ENCODE data around the gene SH2D1A.
A peak's percentile ranks its signal among the peaks of the same experiment; 100 is the strongest.
"Not testable (repeated sequence)": the region's sequence is repeated elsewhere in the genome, so short reads cannot be mapped to it uniquely, and the experiment has no call there.

SH2D1A gene

GRCh38 chrX:124358800-124359383 is 12.5 kb downstream of the SH2D1A start:
- FAIRE-seq = no peak

- FAIRE-seq = no peak
Measured at GRCh38 chrX:124362072-124362471, 15.7 kb downstream of the SH2D1A start.

GRCh38 chrX:124362761-124363160 is 16.4 kb downstream of the SH2D1A start:
- no peak for FAIRE-seq

- FAIRE-seq = no peak
Measured at GRCh38 chrX:124369722-124370121, 23.4 kb downstream of the SH2D1A start.

- no peak for FAIRE-seq
Measured at GRCh38 chrX:124373348-124373747, 27.0 kb downstream of the SH2D1A start.

- no peak for FAIRE-seq
Measured at GRCh38 chrX:124378643-124379042, 32.3 kb downstream of the SH2D1A start.

GRCh38 chrX:124383354-124383753 is 37.0 kb downstream of the SH2D1A start:
- no peak for FAIRE-seq

- no peak for FAIRE-seq
Measured at GRCh38 chrX:124386401-124386800, 40.0 kb downstream of the SH2D1A start.

GRCh38 chrX:124388562-124388961 is 42.2 kb downstream of the SH2D1A start:
- FAIRE-seq = peak; percentile 96

- no peak for FAIRE-seq
Measured at GRCh38 chrX:124392794-124393193, 46.4 kb downstream of the SH2D1A start.

- FAIRE-seq = no peak
Measured at GRCh38 chrX:124393238-124393637, 46.9 kb downstream of the SH2D1A start.

- no peak for FAIRE-seq
Measured at GRCh38 chrX:124393659-124394058, 47.3 kb downstream of the SH2D1A start.

GRCh38 chrX:124395145-124395880 is 49.0 kb downstream of the SH2D1A start:
- no peak for FAIRE-seq

- no peak for FAIRE-seq
Measured at GRCh38 chrX:124401696-124402095, 55.3 kb downstream of the SH2D1A start.

- FAIRE-seq = no peak
Measured at GRCh38 chrX:124405868-124406267, 59.5 kb downstream of the SH2D1A start.

GRCh38 chrX:124406294-124407014 is 60.1 kb downstream of the SH2D1A start:
- FAIRE-seq = peak; percentile 52

GRCh38 chrX:124407226-124407625 is 60.9 kb downstream of the SH2D1A start:
- FAIRE-seq = no peak

- FAIRE-seq = not testable (repeated sequence)
Measured at GRCh38 chrX:124408380-124408779, 62.0 kb downstream of the SH2D1A start.

GRCh38 chrX:124413244-124413643 is 66.9 kb downstream of the SH2D1A start:
- FAIRE-seq = no peak

GRCh38 chrX:124414281-124414680 is 67.9 kb downstream of the SH2D1A start:
- no peak for FAIRE-seq

GRCh38 chrX:124415115-124415800 is 68.9 kb downstream of the SH2D1A start:
- FAIRE-seq = no peak

GRCh38 chrX:124421898-124422655 is 75.7 kb downstream of the SH2D1A start:
- no peak for FAIRE-seq

Data from G401.6 (cell line).